T-helper 17 cell (primary cell): Measurements from ENCODE around the gene GLRA3. TPM values are rescaled to one million over a fixed set of nuclear protein-coding genes. Genes with fewer than 3 reads are reported as not detected.
"Not testable (repeated sequence)": the region's sequence is repeated elsewhere in the genome, so short reads cannot be mapped to it uniquely, and the experiment has no call there.

Experiments
- ATAC-seq: fragments of 150-1000 bp; cut with Tn5 transposase; 2 replicates; pipeline ENCODE4 v1.10.0; 2021; ENCODE audit warnings: mild to moderate bottlenecking, moderate library complexity
- DNase-seq, 3 donors: peaks; one replicate each; pipeline versions ENCODE4 v3.0.0 to v3.0.0-alpha.2; 2020 to 2021
- H3K9me3 ChIP-seq: one replicate; pipeline ENCODE4 v1.7.0; 2013; ENCODE audit warnings: low read length, mild to moderate bottlenecking; ENCODE audit not compliant: control insufficient read depth, poor library complexity, severe bottlenecking
- H3K27ac Mint-ChIP-seq: one replicate; pipeline ENCODE4 v1.8.0; 2022; ENCODE audit warnings: mild to moderate bottlenecking, moderate library complexity, mixed read lengths
- H3K27me3 Mint-ChIP-seq: one replicate; pipeline ENCODE4 v1.8.0; 2022; ENCODE audit warnings: mixed read lengths
- H3K36me3 Mint-ChIP-seq: one replicate; pipeline ENCODE4 v1.8.0; 2022; ENCODE audit warnings: low read depth, mixed read lengths
- H3K4me1 Mint-ChIP-seq: one replicate; pipeline ENCODE4 v1.8.0; 2022; ENCODE audit warnings: mild to moderate bottlenecking, mixed read lengths
- H3K4me3 Mint-ChIP-seq: one replicate; pipeline ENCODE4 v1.8.0; 2022; ENCODE audit warnings: mild to moderate bottlenecking, moderate library complexity, mixed read lengths
- total RNA-seq, 4 donors: library from RNA in 2 of 4; stranded (reverse) in 2 of 4; gene quantifications; one replicate each; pipeline ENCODE4 v1.2.3 and lab custom pipeline; 2022 to 2026

Gene GLRA3
- total RNA-seq, 2 donors from 2014 or later: not detected

DNA sequence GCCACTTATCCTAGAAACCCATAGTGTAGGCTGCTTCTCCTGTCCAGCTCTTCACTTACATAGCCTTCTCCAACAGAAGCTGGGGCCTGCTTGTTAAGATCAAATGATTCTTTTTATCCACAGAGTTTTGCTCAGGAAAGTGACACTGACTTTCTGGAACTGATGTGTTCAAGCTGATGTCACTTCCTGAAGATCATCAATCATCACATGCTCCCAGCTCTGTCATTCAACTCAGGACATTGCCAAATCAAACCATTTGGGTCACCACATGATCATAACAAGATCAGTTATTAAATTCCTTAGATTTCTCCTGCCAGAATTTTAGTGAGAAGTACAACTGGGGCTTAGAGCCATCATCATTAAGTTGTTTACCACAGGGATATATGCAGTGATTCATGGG is 39.4 kb downstream of the GLRA3 start:
- Mint-ChIP-seq H3K27me3 (no peaks in the 10 kb centered on the region), H3K27ac (no peak overlapping the region), H3K36me3 (no peaks in the 10 kb centered on the region), H3K4me1 (no peaks in the 10 kb centered on the region), H3K4me3 (no peak overlapping the region)
- DNase-seq: no peak
- ATAC-seq: no peak
- no peaks in the 10 kb centered on the region for H3K9me3 ChIP-seq

DNA sequence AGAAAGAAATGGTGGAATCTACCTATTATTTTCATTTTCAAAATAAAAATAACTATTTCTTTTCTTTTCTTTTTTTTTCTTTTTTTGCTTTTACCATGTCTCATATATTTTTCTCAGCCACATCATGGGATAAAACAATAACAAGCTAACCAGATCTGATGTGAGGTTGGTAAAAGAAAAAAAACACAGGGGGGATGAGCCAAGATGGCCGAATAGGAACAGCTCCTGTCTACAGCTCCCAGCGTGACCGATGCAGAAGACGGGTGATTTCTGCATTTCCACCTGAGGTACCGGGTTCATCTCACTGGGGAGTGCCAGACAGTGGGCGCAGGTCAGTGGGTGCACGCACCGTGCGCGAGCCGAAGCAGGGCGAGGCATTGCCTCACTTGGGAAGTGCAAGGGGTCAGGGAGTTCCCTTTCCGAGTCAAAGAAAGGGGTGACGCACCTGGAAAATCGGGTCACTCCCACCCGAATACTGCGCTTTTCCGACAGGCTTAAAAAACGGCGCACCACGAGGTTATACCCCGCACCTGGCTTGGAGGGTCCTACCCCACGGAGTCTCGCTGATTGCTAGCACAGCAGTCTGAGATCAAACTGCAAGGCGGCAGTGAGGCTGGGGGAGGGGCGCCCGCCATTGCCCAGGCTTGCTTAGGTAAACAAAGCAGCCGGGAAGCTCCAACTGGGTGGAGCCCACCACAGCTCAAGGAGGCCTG is 50.6 kb downstream of the GLRA3 start:
- not testable (repeated sequence) for ATAC-seq, H3K36me3 Mint-ChIP-seq, H3K4me3 Mint-ChIP-seq, DNase-seq, H3K27me3 Mint-ChIP-seq, H3K4me1 Mint-ChIP-seq, H3K9me3 ChIP-seq, H3K27ac Mint-ChIP-seq

DNA sequence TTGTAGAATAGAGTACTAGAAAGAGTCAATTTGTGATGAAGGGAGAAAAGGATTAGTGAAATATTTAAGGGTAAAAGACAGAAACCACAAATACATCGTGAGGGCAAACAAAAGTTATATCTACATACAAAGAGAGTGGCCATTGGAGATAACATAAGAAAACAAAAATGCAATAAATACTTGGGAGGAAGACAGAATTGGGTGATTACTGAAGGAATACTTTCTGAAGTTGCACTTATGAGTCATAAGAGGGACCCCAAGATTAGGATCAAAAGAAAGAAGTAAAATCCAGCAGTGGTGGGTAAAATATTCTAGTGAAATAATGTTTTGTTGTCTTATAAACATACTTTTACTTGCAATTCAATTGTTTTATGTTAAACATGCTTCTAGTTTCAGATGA is 53.7 kb downstream of the GLRA3 start:
- H3K36me3 Mint-ChIP-seq: no peaks in the 10 kb centered on the region
- no peak overlapping the region for H3K4me3 Mint-ChIP-seq
- H3K27ac Mint-ChIP-seq: no peak overlapping the region

DNA sequence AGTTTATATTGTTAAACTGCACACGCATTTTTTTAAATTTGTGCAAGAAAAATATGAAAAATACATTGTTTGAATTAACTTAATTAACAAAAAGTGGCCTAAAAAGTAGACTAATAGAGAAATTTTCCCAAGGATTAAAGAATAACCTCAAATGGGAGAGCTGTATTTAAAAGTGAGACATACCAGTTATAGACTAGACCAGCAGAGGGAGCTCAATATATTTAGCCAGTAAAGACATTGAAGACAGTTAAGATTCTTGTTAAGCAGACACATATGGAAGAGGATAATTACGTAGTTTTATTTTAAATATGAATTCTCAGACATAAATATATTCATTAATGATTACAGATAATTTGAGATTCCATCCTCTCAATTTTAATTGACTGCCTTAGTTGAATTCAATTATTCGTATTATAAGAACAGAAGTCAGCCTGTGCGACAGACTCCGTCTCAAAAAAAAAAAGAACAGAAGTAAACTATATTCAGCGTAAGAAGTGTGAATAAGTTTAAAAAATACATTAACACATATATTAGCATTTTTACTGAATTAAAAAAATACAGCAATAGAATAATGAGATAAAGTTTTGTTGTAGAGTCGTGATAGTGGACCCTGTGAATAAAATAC is 64.8 kb downstream of the GLRA3 start:
- Mint-ChIP-seq H3K27me3 (no peaks in the 10 kb centered on the region), H3K27ac (no peak overlapping the region), H3K36me3 (no peaks in the 10 kb centered on the region), H3K4me1 (no peaks in the 10 kb centered on the region), H3K4me3 (no peak overlapping the region)
- DNase-seq: no peak
- no peak for ATAC-seq
- no peaks in the 10 kb centered on the region for H3K9me3 ChIP-seq

More for the DNA sequence above, 53.7 kb downstream of the GLRA3 start:
- no peaks in the 10 kb centered on the region for H3K4me1 Mint-ChIP-seq
- DNase-seq: no peak
- no peaks in the 10 kb centered on the region for H3K27me3 Mint-ChIP-seq
- no peaks in the 10 kb centered on the region for H3K9me3 ChIP-seq
- no peak for ATAC-seq

DNA sequence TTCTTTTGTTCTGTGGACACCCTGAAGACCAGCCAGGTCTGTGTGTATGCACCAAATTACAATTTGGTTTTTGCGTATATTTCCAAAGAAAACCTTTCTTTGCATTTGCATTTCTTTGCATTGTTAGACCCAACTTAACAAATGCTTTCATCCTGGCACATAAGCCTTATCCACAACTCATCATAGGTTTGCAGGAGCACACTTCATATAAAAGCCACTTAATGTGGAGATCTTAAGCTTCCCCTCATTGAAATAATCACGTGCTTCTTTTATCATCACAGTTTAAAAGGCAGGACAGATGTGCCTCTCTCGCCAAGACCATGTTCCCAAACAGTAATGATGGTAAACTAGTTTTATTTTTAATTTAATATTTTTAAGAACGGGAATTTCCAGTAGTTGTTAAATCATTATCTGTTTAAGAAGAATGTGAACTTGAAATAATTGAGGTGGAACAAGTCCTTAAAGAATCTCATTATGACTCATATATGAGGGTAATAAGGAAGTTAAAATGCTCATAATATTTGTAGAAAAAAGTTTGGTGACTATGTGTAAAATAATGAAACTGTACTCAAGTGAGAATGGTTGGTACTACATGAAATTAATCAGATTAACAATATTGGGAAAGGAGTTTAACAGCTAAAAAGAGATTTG is 65.5 kb downstream of the GLRA3 start:
- H3K4me1 Mint-ChIP-seq: no peaks in the 10 kb centered on the region
- ATAC-seq: no peak
- H3K27me3 Mint-ChIP-seq: no peaks in the 10 kb centered on the region
- no peaks in the 10 kb centered on the region for H3K36me3 Mint-ChIP-seq
- no peaks in the 10 kb centered on the region for H3K9me3 ChIP-seq
- no peak overlapping the region for H3K4me3 Mint-ChIP-seq
- H3K27ac Mint-ChIP-seq: no peak overlapping the region
- no peak for DNase-seq

DNA sequence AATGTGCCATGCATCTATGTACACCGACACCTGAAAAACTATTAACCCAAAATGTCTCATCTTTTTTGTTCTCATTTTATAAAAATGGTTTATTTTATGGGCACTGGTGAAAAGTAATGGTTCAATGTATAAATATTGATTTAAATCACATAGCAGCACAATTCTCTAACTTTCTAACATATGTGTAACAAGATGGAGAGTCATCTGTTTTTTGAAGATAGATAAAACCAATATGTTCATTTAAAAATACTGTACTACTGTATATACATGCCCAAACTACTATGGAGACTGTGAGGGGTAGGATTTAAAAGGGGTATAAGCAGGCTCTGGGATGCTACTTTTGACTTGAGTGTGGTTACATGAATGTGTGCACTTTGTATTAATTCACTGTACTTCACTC is 67.6 kb downstream of the GLRA3 start:
- no peaks in the 10 kb centered on the region for H3K27me3 Mint-ChIP-seq
- no peaks in the 10 kb centered on the region for H3K36me3 Mint-ChIP-seq
- no peak overlapping the region for H3K4me3 Mint-ChIP-seq
- no peak for ATAC-seq
- no peak overlapping the region for H3K27ac Mint-ChIP-seq
- no peak for DNase-seq
- no peaks in the 10 kb centered on the region for H3K9me3 ChIP-seq
- no peaks in the 10 kb centered on the region for H3K4me1 Mint-ChIP-seq

DNA sequence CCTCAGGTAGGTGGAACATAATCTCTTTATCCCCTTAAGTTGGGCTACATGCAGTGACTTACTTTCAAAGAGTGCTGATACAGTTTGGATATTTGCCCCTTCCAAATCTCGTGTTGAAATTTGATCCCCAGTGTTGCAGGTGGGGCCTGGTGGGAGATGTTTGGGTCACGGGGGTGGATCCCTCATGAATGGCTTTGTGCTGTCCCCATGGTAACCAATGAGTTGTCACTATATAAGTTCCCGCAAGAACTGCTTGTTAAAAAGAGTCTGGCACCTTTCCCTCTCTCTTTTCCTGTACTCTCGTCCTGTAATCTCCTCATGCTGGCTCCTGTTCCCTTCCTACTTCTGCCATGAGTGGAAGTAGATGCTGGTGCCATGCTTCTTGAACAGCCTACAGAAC is 71.3 kb downstream of the GLRA3 start:
- Mint-ChIP-seq H3K27ac (no peak overlapping the region), H3K27me3 (no peaks in the 10 kb centered on the region), H3K4me1 (no peaks in the 10 kb centered on the region), H3K36me3 (no peaks in the 10 kb centered on the region), H3K4me3 (no peak overlapping the region)
- DNase-seq (no peak), ATAC-seq (no peak)
- H3K9me3 ChIP-seq: no peaks in the 10 kb centered on the region

DNA sequence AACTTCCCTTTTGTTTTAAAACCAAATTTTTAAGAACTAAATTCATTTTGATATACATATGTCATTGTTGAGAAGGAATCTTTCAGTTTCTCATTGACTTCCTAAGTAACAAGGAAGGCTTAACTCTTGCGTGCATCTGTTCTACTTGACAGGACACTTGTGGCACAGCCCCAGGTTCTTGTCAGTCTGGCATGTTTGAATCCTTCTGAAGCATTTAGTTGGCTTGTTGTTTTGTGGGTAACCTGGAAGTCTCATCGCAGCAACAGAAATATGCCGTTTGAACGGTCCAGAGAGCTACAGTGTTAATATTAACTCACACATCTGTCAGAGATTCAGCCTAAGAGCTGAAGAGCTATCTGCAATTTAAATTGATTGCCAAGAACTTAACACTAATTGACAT is 76.0 kb downstream of the GLRA3 start:
- DNase-seq (no peak), ATAC-seq (no peak)
- Mint-ChIP-seq H3K4me1 (no peaks in the 10 kb centered on the region), H3K27me3 (no peaks in the 10 kb centered on the region), H3K4me3 (no peak overlapping the region), H3K36me3 (no peaks in the 10 kb centered on the region), H3K27ac (no peak overlapping the region)
- H3K9me3 ChIP-seq: no peaks in the 10 kb centered on the region

DNA sequence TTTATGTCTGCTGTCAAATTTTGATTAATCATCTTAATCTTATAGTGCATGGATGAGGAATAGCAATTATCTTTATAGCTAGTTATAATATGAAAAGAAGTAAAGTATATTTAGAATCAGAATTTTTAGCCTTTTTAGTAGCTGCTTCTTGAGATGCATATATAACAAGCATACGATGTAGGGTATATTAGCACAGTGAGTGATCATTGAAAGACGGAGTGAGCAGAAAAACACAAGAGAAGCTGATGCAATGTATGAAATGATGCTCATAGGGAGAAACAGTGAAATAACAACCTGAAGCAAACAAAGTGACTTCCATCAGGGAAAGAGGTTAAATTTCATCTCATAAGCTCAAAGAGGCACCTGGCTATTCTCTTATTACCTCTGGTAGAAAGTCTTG is 77.0 kb downstream of the GLRA3 start:
- ATAC-seq (no peak), DNase-seq (no peak)
- H3K36me3 Mint-ChIP-seq: no peaks in the 10 kb centered on the region
- no peaks in the 10 kb centered on the region for H3K4me1 Mint-ChIP-seq
- no peaks in the 10 kb centered on the region for H3K9me3 ChIP-seq
- H3K4me3 Mint-ChIP-seq: no peak overlapping the region
- no peak overlapping the region for H3K27ac Mint-ChIP-seq
- H3K27me3 Mint-ChIP-seq: no peaks in the 10 kb centered on the region

DNA sequence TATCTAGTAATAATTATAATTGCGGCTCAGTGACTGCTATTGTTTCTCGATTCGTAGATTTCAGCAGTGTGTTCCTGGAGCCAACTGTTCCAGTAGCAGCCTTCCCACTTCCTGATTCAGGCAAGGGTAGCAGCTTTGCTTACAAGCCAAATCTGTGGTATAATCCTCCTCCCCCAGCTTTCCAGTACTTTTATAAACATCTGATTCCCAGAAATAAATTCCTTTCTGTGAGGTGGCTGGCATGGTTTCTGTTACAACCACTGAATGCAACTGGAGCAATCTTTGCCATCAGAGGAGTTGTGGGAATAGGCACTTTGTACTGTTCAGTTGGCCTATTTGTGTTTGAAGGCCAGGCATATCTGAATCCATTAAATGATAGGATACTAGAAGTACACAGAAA is 80.0 kb downstream of the GLRA3 start:
- no peak overlapping the region for H3K4me3 Mint-ChIP-seq
- H3K27me3 Mint-ChIP-seq: no peaks in the 10 kb centered on the region
- no peaks in the 10 kb centered on the region for H3K9me3 ChIP-seq
- H3K36me3 Mint-ChIP-seq: no peaks in the 10 kb centered on the region
- no peak for ATAC-seq
- no peak overlapping the region for H3K27ac Mint-ChIP-seq
- DNase-seq: no peak
- H3K4me1 Mint-ChIP-seq: no peaks in the 10 kb centered on the region

DNA sequence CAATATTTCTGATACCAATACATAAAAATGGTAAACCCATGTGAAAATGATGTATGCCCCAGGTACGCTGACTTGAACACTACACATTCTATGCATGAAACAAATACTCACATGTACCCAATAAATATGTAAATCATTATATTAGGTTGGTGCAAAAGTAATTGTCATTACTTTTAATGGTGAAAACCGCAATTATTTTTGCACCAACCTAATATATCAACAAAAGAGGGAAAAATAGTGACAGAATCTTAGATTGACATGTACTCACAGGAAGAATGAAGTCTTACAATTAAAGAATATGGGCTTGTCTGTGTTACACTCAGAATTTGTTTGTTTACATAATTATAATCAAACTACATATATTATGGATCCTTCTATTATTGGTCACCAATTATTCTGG is 82.3 kb downstream of the GLRA3 start:
- Mint-ChIP-seq H3K27me3 (no peaks in the 10 kb centered on the region), H3K36me3 (no peaks in the 10 kb centered on the region), H3K27ac (no peak overlapping the region), H3K4me1 (no peaks in the 10 kb centered on the region), H3K4me3 (no peak overlapping the region)
- ATAC-seq (no peak), DNase-seq (no peak)
- H3K9me3 ChIP-seq: no peaks in the 10 kb centered on the region

DNA sequence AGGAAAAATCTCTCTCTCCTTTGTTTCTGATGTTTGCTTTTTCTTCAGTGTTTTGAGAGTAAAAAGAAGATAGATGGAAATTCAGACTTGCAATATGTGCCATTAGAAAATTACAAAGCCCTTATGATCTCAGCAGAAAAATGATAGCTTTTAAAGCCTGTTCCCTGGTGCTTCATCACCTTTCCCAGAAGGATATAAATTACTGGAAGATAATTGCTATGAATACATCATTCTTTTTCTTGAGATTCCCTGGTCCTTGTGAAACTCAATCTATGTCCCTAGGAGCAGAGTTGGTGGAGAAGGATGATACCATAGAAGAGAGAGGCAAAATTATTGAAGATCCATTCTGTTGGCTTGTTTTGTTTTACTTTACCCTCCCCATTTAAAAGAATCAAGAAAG is 86.5 kb downstream of the GLRA3 start:
- no peaks in the 10 kb centered on the region for H3K27me3 Mint-ChIP-seq
- H3K27ac Mint-ChIP-seq: no peak overlapping the region
- no peaks in the 10 kb centered on the region for H3K9me3 ChIP-seq
- DNase-seq (no peak), ATAC-seq (no peak)
- H3K4me1 Mint-ChIP-seq: no peaks in the 10 kb centered on the region
- no peak overlapping the region for H3K4me3 Mint-ChIP-seq
- H3K36me3 Mint-ChIP-seq: no peaks in the 10 kb centered on the region

DNA sequence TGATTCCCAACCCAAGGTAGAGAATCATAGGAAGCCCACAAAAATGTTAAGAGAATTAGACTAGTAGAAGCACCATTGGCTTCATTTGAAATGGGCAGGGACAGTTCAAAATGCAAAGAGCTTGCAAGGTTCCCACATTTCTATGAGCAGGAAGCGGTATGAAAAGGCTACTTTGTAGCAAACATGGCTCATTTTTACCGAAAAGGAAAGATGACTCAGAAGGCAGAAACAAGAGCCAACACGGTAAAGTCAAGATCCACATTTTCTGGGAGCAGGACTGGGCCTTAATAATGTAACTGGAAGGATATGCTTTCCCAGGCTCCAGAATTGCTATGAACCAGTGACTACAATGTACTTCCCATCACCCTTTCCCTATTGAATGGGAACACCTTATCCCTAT is 89.5 kb downstream of the GLRA3 start:
- no peak overlapping the region for H3K4me3 Mint-ChIP-seq
- DNase-seq (no peak), ATAC-seq (no peak)
- no peaks in the 10 kb centered on the region for H3K36me3 Mint-ChIP-seq
- H3K9me3 ChIP-seq: no peaks in the 10 kb centered on the region
- H3K4me1 Mint-ChIP-seq: no peaks in the 10 kb centered on the region
- H3K27me3 Mint-ChIP-seq: no peaks in the 10 kb centered on the region
- no peak overlapping the region for H3K27ac Mint-ChIP-seq

DNA sequence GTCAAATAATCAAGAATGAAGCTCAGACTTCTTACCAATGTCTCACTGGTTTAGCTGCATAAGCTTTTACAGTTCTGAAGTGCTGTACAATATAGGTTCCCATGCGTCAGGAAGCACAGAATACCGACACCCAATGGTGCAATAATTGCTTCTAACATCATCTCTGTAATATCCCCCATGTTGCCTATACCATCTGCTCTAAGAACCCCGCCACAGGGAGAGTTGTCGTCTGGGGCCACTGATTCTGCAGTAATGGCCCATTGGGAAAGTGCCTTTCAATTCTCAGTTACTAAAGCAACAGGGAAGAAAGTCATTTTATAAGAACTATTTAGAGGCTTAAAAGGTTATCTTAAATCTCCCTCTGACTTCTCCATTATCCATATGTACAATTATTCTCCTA is 94.9 kb downstream of the GLRA3 start:
- no peak for DNase-seq
- Mint-ChIP-seq H3K27me3 (no peaks in the 10 kb centered on the region), H3K36me3 (no peaks in the 10 kb centered on the region), H3K4me3 (no peak overlapping the region), H3K4me1 (no peaks in the 10 kb centered on the region), H3K27ac (no peak overlapping the region)
- ATAC-seq: no peak
- no peaks in the 10 kb centered on the region for H3K9me3 ChIP-seq
